Body of pancreas (tissue), 4 donors: ENCODE measurements around the gene PKD2. TPM values are rescaled to one million over a fixed set of nuclear protein-coding genes. Genes with fewer than 3 reads are reported as not detected.

Source experiments
- ATAC-seq: fragments of 150-250 bp; one replicate; pipeline ENCODE4 v1.9.1; 2016
- DNase-seq, 4 donors: peaks; one replicate each; pipeline ENCODE4 v3.0.0-alpha.2; 2019
- H3K27ac ChIP-seq, 4 donors: fragments of 200-600 bp; sonication (generic); 1 replicate in 3 of 4; 2 replicates in 1 of 4; pipeline versions ENCODE4 v1.5.1 to v1.6.1; 2016 to 2019; ENCODE audit warnings: mild to moderate bottlenecking in 1 of 4, mixed read lengths in 1 of 4, moderate library complexity in 1 of 4
- H3K27me3 ChIP-seq, 2 donors: fragments of 200-600 bp; sonication (generic); one replicate each; pipeline ENCODE4 v1.6.0; 2016; ENCODE audit warnings: mild to moderate bottlenecking in 1 of 2
- H3K36me3 ChIP-seq, 2 donors: fragments of 200-600 bp; sonication (generic); replicated peaks in 1 of 2; 2 replicates each; pipeline ENCODE4 v1.5.1; 2016; ENCODE audit warnings: low read depth in 2 of 2; ENCODE audit not compliant: insufficient read depth in 1 of 2
- H3K4me1 ChIP-seq: fragments of 200-600 bp; sonication (generic); one replicate; pipeline ENCODE4 v1.6.0; 2016
- H3K4me3 ChIP-seq, 2 donors: fragments of 200-600 bp; sonication (generic); 1 replicate in 1 of 2; 2 replicates in 1 of 2; pipeline ENCODE4 v1.5.1; 2016 to 2019
- H3K9me3 ChIP-seq, 3 donors: fragments of 200-600 bp; sonication (generic); 1 replicate in 2 of 3; 2 replicates in 1 of 3; pipeline ENCODE4 v1.5.1; 2016
- POLR2A ChIP-seq, 3 donors: fragments of 450-650 bp; IDR thresholded peaks; one replicate each; pipeline ENCODE4 v1.6.1; 2016; ENCODE audit warnings: antibody characterized with exemption in 3 of 3, mild to moderate bottlenecking in 2 of 3
- WGBS, 2 donors: methylation state at CpG; one replicate each; pipeline ENCODE4 v1.1.5; 2017; 5-methylcytosine and 5-hydroxymethylcytosine counted together
- intact Hi-C: fragments of 100-400 bp; cut with DNase I; formaldehyde crosslinking; loops from one replicate; pipeline ENCODE4 v1.15.1; 2023
- total RNA-seq, 2 donors: library from RNA; depleted of rRNA; stranded (reverse); fragments of >200 nt; gene quantifications; one replicate each; pipeline ENCODE4 v1.1.0, GENCODE V29; 2016
- TF ChIP-seq, protein P1 (sequence below), 7 experiments: fragments of 450-650 bp in 4 of 7; fragments of 200-600 bp in 3 of 7; sonication (generic) in 3 of 7; IDR thresholded peaks; one replicate each; pipeline ENCODE4 v1.5.1; 2016 to 2019; ENCODE audit warnings: antibody characterized with exemption in 7 of 7

The PKD2 gene
- total RNA-seq, 2 donors from 2014 or later = 29.8 to 33.6 TPM

DNA sequence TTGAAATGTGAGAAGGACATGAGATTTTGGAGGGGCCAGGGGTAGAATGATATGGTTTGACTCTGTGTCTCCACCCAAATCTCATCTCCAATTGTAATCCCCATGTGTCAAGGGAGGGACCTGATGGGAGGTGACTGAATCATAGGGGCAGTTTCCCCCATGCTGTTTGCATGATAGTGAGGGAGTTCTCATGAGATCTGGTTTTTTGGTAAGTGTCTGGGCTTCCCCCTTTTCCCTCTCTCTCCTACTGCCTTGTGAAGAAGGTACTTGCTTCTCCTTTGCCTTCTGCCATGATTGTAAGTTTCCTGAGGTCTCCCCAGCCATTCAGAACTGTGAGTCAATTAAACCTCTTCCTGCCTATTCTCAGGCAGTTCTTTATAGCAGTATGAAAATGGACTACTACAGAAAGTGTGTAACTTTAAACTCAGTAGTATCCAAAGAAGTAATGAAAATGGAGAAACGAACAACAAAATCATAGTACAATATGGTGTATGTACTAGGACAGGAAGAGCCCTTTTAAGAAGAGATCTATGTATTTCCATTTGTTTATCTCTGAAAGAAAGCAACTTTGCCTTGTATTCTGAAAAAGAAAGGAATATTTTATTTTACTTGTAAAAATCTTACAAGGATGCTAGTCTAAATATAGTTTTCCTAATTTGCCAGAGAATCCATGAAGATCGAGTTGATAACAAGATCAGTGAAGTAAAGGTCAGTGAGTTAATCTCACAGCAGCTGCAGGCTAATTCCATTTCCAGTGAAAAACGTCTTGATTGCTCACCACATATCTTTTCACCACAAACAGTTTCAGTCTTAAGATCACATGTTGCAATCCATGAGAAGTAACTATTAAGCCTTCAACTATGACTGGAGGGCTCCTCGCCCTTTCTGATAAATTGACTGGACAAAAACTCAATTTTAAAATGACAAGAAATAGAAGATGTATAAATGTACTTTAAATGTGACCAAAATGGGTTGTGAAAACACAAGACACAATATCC, 20.5 kb downstream of the PKD2 start:
- Histone ChIP-seq H3K4me1 (no peaks in the 10 kb centered on the region), H3K4me3 (no peak overlapping the region), H3K9me3 (no peaks in the 10 kb centered on the region), H3K27ac (no peak overlapping the region), H3K36me3 (no peaks in the 10 kb centered on the region), H3K27me3 (no peaks in the 10 kb centered on the region)
- intact Hi-C loops = no loop called here
- ATAC-seq (no peak), DNase-seq (no peak)
- TF ChIP-seq POLR2A (IDR thresholded peaks at IDR 0.05) = no peak
- TF ChIP-seq, protein P1, sequence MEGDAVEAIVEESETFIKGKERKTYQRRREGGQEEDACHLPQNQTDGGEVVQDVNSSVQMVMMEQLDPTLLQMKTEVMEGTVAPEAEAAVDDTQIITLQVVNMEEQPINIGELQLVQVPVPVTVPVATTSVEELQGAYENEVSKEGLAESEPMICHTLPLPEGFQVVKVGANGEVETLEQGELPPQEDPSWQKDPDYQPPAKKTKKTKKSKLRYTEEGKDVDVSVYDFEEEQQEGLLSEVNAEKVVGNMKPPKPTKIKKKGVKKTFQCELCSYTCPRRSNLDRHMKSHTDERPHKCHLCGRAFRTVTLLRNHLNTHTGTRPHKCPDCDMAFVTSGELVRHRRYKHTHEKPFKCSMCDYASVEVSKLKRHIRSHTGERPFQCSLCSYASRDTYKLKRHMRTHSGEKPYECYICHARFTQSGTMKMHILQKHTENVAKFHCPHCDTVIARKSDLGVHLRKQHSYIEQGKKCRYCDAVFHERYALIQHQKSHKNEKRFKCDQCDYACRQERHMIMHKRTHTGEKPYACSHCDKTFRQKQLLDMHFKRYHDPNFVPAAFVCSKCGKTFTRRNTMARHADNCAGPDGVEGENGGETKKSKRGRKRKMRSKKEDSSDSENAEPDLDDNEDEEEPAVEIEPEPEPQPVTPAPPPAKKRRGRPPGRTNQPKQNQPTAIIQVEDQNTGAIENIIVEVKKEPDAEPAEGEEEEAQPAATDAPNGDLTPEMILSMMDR (IDR thresholded peaks at IDR 0.05) = no peak
- 65 to 67% methylated on average over 4 of the region's 4 CpGs for WGBS, 2 donors

DNA sequence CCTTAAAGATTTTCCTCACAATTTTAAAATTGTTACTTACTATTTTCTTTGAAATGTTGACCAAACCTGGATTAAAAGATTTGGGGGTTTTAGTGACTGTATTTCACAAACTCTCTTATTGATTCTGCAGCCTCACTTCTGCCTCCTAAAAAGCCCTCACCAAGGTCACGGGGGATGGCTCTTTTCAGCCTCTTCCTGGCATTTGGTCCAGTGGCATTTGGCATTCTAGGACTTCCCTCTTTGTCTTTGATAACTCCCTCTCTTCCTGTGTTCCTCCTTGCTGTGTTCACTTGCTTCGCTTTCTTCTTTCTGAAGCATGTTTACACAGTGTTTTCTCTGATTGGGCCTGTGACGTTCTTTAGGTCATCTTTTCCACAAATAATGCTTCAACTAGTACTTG, 21.5 kb downstream of the PKD2 start:
- Histone ChIP-seq H3K36me3 (no peaks in the 10 kb centered on the region), H3K27me3 (no peaks in the 10 kb centered on the region), H3K27ac (no peak overlapping the region), H3K4me1 (no peaks in the 10 kb centered on the region), H3K4me3 (no peak overlapping the region), H3K9me3 (no peaks in the 10 kb centered on the region)
- intact Hi-C loops = no loop called here
- no peak for ATAC-seq
- 68 to 70% methylated on average over 3 of the region's 3 CpGs for WGBS, 2 donors
- DNase-seq = no peak
- TF ChIP-seq, protein P1 (IDR thresholded peaks at IDR 0.05) = no peak
- no peak for TF ChIP-seq POLR2A (IDR thresholded peaks at IDR 0.05)

GRCh38 chr4:88029556-88029955, 22.1 kb downstream of the PKD2 start:
- DNase-seq (no peak), ATAC-seq (no peak)
- no peak for TF ChIP-seq POLR2A (IDR thresholded peaks at IDR 0.05)
- TF ChIP-seq, protein P1 (IDR thresholded peaks at IDR 0.05) = no peak
- Histone ChIP-seq H3K27ac (no peak overlapping the region), H3K4me1 (no peaks in the 10 kb centered on the region), H3K36me3 (no peaks in the 10 kb centered on the region), H3K9me3 (no peaks in the 10 kb centered on the region), H3K27me3 (no peaks in the 10 kb centered on the region), H3K4me3 (no peak overlapping the region)
- intact Hi-C loops = no loop called here
- 85 to 90% methylated on average over 3 of the region's 3 CpGs for WGBS, 2 donors

DNA sequence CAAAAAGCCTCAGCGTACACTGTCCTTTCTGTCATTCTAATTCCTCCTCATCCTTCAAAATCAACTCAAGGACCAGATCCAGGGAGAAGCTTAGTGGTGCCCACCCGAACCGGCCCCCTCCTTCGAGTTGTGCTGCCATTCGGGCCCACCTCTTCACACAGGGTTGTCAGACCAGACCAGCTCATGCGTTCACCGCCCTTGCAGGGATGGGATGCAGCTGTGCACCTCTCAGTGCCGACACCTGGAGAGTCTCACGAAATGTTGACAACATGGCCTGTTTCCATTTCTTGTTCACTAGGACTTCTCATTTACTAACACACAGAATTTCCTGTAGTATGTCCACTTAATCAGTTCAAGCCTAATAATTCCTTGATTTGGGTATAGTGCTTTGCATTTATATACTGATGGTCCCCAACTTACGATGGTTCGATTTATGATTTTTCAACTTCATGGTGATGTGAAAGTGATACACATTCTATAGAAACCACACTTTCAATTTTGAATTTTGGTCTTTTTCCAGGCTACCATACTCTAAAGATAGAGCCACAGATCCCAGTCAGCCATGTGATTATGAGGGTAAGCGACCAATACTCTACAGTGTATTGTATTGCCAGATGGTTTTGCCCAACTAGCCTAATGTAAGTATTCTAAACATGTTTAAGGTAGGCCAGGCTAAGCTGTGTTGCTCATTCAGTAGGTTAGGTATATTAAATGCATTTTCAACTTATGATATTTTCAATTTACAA, 23.3 kb downstream of the PKD2 start:
- ATAC-seq (no peak), DNase-seq (no peak)
- intact Hi-C loops = loop anchor here (10.0 kb wide), 1 partner anchor 484 kb away; no protein-coding TSS in a partner anchor
- Histone ChIP-seq H3K9me3 (no peaks in the 10 kb centered on the region), H3K36me3 (no peaks in the 10 kb centered on the region), H3K27me3 (no peaks in the 10 kb centered on the region), H3K4me1 (no peaks in the 10 kb centered on the region), H3K4me3 (no peak overlapping the region), H3K27ac (no peak overlapping the region)
- no peak for TF ChIP-seq POLR2A (IDR thresholded peaks at IDR 0.05)
- TF ChIP-seq, protein P1 (IDR thresholded peaks at IDR 0.05) = no peak
- WGBS, 2 donors = 70 to 77% methylated on average over 12 of the region's 12 CpGs
